Activated CD4-positive, alpha-beta T cell treated with anti-CD3 and anti-CD28 coated beads, Interleukin-10, Interleukin-2, amounts not matched to agents 100 ng/mL and 50 ng/mL, durations not matched to agents 16 hours and 8 hours (primary cell): Measurements from ENCODE around the gene TCTA.

Experiments used
- DNase-seq: peaks from one replicate; pipeline ENCODE4 v3.0.0-alpha.2; 2020

Gene TCTA

DNA sequence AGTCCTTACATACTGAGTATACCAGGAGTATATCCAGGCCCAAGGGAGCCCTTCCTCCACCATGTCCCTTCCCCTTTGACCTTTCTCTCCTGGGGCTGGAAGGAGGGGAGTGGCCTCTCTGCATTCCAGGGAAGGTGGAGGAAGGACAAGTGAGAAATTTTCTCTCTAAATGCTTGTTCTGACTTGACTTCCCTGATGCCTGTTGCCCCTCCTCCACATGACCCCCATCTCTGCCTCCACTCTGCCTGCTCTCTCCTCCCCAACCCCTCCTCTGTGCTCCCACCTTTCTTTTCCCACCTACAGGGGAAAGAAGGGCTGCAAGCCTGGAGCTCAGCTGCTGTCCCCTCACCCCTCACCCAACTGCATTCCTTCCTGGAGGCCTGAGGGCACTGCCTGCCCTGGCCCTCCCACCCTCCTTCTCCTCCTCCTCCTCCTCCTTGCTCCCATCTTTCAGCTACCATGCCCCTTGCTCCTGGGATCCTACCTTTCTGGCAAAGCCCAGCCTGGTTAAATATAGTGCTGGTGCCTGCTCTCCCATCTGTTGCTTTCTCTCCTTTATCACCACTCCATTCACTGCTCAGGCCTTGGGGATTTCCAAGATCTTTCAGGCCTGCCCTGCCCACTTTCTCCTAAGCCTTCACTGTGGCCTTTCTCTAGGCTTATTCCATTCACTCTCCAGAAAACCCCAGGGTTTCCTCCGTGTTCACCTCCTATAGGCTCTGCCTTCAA is 49.4 kb downstream of the TCTA start:
- no peak for DNase-seq

DNA sequence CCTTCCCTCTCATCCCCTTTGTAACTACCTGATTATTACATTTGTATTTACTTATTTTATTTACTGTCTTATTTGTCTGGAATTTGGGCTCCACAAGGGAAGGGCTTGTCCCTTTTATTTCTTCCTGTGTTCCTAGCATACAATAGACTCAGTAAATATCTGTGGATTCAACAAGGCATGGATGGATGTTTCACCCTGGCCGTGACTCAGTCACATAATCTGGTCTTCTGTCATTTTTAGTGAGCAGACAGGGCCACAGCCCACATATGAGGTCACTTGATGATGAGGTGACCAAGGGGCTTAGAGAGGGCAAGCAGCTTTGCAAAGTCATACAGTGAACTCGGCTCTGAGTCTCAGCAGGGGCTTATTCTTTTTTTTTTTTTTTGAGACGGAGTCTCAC is 50.0 kb downstream of the TCTA start:
- no peak for DNase-seq

DNA sequence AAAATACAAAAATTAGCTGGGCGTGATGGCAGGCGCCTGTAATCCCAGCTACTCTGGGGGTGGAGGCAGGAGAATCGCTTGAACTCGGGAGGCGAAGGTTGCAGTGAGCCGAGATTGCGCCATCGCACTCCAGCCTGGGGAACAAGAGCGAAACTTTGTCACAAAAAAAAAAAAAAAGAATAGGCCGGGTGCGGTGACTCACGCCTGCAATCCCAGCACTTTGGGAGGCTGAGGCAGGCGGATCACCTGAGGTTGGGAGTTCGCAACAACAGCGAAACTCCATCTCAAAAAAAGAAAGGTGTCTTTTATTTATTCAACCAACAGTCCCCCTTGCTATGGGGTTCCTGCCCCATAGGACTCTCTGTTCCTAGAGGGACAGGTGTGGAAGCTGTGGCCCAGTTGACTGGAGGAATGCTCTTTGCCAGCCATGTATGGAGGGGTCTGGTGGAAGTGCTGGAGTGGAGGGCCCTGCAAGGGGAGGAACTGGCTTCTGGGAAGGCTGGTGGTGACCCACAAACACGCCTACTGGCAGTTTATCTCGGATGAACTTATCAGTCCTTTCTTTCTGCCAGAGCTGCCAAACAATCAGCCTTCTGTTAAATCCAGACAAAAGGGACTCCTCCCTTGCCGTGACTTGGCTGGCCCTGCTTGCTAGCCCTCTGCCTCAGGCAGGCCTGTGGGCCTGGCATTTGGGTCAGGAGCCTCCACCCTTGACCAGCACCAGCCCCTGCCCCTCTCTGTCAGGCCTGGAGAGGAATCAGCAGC is 53.2 kb downstream of the TCTA start:
- no peak for DNase-seq
